ENCODE data around the gene OXCT1.

Gene OXCT1

DNA sequence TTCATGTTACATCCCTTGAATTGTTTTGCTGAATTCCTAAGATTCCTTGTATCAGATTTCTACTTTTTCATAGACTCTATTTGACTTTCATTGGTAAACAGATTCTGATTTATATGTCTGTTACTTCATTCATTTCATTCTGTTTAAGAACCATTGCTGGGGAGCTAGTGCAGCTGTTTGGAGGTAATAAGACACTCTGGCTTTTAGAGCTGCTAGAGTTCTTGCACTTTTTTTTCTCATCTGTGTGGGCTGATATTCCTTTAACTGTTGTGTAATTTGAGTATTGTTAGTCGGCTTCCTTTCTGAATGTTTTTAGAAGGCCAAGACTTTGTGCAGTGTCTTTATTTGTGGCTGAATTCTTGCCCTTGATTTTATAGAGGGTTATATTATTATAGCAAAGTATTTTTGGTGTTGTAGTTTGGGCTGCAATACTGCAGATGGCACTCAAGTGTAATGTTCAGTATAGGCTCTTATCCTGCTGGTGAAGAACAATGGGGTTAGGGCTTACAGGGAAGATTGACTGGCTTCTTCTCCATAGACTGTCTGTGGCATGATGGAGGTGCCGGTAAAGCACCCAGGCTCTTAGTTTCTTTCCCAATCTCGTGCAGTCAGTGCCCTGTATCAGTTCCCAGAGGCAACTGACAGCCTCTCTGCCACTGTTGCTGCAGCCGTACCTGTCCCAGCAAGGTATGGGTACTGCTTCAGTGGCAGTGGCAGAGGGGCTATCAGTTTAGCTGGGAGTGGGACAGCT, 162.2 kb downstream of the OXCT1 start:
- DNase-seq, result peak in 1 of 2 experiments; percentile 54

DNA sequence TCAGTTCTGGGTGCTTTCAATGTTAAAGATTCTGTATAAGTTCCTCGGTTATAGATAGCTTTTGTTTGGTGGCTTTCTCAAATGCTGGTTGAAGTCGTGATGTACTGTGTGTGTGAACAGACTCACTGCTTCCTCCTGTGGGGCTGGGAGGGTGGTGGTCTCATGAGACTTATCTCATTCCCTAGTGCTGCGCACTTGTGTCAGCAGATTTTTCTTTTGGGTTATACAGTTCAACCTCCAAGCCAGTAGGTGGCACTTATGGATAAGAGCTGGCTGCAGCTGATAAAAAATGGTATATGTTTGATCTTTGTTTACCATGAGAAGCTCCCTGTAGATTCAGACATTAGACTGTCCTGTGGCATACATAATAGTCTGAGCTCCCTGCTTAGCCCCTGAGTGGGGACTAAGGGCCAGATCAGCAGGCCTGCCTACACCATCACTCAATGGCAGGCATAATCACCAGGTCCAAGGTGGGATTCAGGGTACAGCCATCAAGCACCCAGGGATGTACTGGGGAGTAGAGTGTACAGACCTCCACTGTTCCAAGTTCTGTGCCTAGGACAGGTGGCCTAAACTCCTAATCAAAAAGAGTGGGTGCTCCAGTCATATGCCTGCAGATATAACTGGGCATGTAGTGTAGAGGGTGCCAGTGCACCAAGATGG, 174.2 kb downstream of the OXCT1 start:
- peak in 1 of 2 experiments; percentile 17 for DNase-seq

DNA sequence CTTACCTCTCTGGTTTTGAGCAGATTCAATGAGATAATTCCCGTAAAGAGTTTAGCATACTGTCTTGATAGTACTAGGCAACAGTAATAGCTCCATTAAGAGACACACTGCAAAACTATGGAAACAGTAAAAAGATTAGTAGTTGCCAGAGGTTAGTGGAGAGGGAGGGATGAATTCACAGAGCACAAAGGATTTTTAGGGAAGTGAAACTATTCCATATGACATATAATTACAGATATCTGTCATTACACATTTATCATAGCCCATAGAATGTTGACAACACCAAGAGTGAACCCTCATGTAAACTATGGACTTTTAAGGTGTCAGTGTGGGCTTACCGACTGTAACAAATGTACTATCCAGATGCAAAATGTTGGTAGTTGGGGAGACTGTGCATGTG, 183.5 kb downstream of the OXCT1 start:
- DNase-seq, result no peak

DNA sequence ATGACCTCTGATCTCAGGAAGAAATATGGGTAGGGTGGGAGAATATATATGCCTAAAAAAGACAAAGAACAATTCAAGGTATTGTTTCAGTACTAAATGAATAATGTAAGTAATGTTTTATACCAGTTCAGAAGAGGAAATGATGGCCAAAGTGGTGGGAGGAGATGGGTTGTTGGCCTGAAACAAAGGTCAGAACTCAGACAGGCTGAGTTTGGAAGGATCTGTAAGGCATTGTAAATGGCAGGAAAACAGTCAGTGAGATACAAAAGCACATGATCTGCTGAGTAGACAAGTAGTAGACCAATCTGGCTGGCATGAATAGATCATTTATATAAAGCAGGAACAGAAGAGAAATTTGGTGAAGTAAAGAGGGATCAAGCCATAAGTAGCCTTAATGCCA, 184.0 kb downstream of the OXCT1 start:
- no peak for DNase-seq

DNA sequence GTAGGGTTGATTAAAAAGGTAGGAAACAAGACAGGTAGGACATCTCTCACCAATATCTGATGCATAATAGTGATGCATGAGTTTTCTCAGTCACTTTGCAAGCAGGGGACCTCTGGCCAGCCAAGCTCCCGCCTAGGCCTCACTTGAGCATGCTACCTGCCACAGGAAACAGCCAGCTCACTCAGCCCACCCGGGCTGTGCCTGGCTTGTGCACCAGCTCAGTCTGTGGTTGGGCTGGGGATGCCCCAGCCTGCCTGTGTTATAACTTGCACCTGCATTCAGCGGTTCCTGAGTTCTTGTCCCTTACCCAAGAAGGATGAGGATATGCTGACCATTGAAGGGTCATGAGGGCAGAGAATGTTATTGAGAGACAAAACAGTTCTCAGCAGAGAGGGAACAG, 187.0 kb downstream of the OXCT1 start:
- DNase-seq, result no peak

DNA sequence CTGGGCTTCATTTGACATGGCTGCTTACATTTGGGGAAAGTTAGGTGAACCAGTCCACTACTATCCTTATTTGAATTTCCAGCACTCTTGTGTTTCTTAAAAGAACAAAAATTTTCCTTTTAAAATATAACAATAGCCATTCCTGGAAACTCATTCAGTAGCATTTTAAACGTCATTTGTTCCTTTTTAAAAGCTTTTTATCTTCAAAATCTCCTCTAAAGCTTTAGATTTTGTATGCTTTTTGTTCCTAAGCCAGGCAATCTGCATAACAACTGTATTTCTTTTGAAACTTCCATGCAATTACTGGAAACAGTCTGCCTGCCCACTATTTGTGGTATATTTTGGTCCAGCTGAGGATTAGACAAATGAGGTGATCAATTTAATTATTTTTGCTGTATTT, 187.6 kb downstream of the OXCT1 start:
- DNase-seq, result no peak

DNA sequence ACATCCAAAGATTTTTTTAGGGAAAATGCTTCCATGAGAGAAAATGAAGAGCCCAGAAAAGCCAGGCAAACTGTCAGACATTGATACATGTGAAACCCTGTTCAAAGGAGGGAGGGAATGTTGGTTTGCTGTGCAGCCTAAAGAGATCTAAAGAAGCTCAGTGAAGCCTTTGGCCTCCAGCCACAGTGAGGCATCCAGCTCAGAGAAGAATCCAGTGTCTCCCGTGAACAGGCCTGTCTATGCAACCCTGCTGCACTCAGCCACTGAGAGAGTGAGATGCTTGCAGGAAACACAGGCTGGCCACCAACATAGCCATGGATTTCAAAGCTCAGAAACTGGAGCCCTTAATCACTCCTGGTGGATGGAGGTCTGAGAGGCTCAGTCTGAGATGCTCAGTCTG, 188.4 kb downstream of the OXCT1 start:
- no peak for DNase-seq
